ENCODE results near the gene SNX2.
A peak's percentile ranks its signal among the peaks of the same experiment; 100 is the strongest.

Gene SNX2

GRCh38 chr5:122774519-122774860 is 390 bp upstream of the SNX2 start:
- no peak for DNase-seq

- DNase-seq: peak; percentile 16
These were observed 966 bp downstream of the SNX2 start for GRCh38 chr5:122775550-122776542.

- DNase-seq: no peak
These were observed 3.3 kb downstream of the SNX2 start for GRCh38 chr5:122778157-122778556.

- DNase-seq: no peak
These were observed 4.6 kb downstream of the SNX2 start for GRCh38 chr5:122779451-122779850.

GRCh38 chr5:122780296-122780695 is 5.4 kb downstream of the SNX2 start:
- no peak for DNase-seq

GRCh38 chr5:122781465-122781864 is 6.6 kb downstream of the SNX2 start:
- DNase-seq: no peak

GRCh38 chr5:122785294-122785693 is 10.4 kb downstream of the SNX2 start:
- DNase-seq: no peak

- no peak for DNase-seq
These were observed 13.5 kb downstream of the SNX2 start for GRCh38 chr5:122788371-122788770.

- no peak for DNase-seq
These were observed 14.1 kb downstream of the SNX2 start for GRCh38 chr5:122788996-122789395.

GRCh38 chr5:122789461-122790171 is 14.7 kb downstream of the SNX2 start:
- no peak for DNase-seq

GRCh38 chr5:122790354-122791103 is 15.6 kb downstream of the SNX2 start:
- no peak for DNase-seq

GRCh38 chr5:122805481-122805880 is 30.6 kb downstream of the SNX2 start:
- no peak for DNase-seq

GRCh38 chr5:122810405-122810804 is 35.5 kb downstream of the SNX2 start:
- no peak for DNase-seq

GRCh38 chr5:122815218-122815767 is 40.4 kb downstream of the SNX2 start:
- peak; percentile 0 for DNase-seq

- no peak for DNase-seq
These were observed 41.9 kb downstream of the SNX2 start for GRCh38 chr5:122816756-122817155.

GRCh38 chr5:122831984-122832383 is 57.1 kb downstream of the SNX2 start:
- no peak for DNase-seq

- DNase-seq: no peak
These were observed 60.8 kb downstream of the SNX2 start for GRCh38 chr5:122835681-122836080.

GRCh38 chr5:122836947-122837346 is 62.1 kb downstream of the SNX2 start:
- DNase-seq: no peak

GRCh38 chr5:122839731-122840130 is 64.9 kb downstream of the SNX2 start:
- no peak for DNase-seq

GRCh38 chr5:122842016-122842580 is 67.2 kb downstream of the SNX2 start:
- DNase-seq: no peak

GRCh38 chr5:122844136-122844909 is 69.4 kb downstream of the SNX2 start:
- DNase-seq: peak; percentile 17

- DNase-seq: peak; percentile 25
These were observed 70.0 kb downstream of the SNX2 start for GRCh38 chr5:122844910-122845228.

Measured in OCI-M1 (cell line).